GM12873 (cell line): ENCODE results near the gene GPATCH8.

Experiments used
- TF ChIP-seq, protein P1 (sequence below): IDR thresholded peaks from 2 replicates; pipeline ENCODE4 v1.5.1; 2012; ENCODE audit warnings: low read depth, mild to moderate bottlenecking, moderate library complexity, low read length, control low read depth; ENCODE audit not compliant: insufficient read depth; ENCODE audit errors: missing control alignments

The GPATCH8 gene

GRCh38 chr17:44382917-44383316 lies 120.3 kb downstream of the GPATCH8 start:
- TF ChIP-seq, protein P1, sequence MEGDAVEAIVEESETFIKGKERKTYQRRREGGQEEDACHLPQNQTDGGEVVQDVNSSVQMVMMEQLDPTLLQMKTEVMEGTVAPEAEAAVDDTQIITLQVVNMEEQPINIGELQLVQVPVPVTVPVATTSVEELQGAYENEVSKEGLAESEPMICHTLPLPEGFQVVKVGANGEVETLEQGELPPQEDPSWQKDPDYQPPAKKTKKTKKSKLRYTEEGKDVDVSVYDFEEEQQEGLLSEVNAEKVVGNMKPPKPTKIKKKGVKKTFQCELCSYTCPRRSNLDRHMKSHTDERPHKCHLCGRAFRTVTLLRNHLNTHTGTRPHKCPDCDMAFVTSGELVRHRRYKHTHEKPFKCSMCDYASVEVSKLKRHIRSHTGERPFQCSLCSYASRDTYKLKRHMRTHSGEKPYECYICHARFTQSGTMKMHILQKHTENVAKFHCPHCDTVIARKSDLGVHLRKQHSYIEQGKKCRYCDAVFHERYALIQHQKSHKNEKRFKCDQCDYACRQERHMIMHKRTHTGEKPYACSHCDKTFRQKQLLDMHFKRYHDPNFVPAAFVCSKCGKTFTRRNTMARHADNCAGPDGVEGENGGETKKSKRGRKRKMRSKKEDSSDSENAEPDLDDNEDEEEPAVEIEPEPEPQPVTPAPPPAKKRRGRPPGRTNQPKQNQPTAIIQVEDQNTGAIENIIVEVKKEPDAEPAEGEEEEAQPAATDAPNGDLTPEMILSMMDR, result no peak

DNA sequence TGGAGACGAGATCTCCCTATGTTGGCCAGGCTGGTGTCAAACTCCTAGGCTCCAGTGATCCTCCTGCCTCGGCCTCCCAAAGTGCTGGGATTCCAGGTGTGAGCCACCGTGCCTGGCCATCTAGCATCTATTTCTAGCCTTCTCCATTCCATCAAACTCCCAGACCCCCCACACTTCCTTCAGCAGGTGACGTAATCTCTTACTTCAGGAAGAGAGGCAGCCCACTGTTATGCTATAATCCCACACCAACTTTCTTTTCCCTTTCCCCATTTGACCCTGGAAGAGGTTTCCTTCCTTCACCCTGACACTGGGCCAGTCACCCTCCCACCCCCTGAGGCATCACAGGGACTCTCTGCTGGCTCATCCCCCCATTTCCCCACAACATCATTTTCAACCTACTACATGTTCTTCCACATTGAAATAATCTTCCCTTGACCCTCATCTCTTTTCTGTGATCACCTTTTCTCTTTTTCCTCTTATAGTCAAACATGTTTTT lies 121.3 kb downstream of the GPATCH8 start:
- TF ChIP-seq, protein P1, result no peak

GRCh38 chr17:44380767-44381166 lies 122.4 kb downstream of the GPATCH8 start:
- TF ChIP-seq, protein P1, result no peak

DNA sequence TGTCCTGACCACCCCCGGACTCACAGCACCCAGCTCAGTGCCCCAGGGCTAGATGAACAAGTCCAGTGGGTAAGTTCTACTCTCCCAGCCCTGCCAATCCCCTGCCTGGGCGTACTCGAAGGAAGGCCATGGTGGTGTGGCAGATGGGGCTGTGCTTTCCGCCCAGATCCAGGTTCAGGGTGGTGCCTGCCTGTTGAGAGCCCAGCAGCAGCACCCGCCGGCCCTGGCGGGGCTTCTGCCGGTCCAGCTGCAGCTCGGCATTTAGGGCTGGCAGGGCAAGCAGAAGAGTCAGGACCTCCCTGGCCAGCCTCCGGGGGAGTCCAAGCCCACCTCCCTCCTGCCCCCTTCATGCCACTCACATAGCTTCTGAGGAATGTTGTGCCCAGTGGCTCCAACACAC lies 123.3 kb downstream of the GPATCH8 start:
- TF ChIP-seq, protein P1, result no peak

- TF ChIP-seq, protein P1, result no peak
Measured at GRCh38 chr17:44378171-44378705, 125.0 kb downstream of the GPATCH8 start.

GRCh38 chr17:44376779-44377178 lies 126.4 kb downstream of the GPATCH8 start:
- TF ChIP-seq, protein P1, result no peak

- TF ChIP-seq, protein P1, result peak; percentile 75
Measured at GRCh38 chr17:44376124-44376523, 127.1 kb downstream of the GPATCH8 start.
